ENCODE data around the gene ANO4.

Gene ANO4

DNA sequence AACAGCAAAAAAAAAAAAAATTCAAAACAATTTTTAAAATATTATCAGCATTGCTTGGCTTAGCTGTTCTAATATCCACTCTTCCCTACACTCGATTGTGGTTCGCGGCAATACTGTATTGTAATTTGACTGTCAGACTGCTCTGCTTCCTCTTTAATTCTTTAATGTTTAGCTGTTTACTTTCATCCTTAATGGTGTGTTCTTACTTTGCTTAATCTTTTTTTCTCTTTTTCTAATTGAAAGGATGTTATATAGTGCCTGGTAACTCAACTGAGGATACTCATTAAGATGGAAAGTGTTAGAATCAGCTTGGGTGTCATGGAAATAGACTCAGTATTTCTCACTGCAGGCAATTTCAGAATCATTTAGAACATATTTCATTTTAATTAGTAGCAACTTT, 2.0 kb downstream of the ANO4 start:
- H3K27ac Mint-ChIP-seq: no peak overlapping the region
- no peaks in the 10 kb centered on the region for H3K36me3 Mint-ChIP-seq
- H3K9me3 Mint-ChIP-seq: peaks cover 6% of the 10 kb centered on the region
- ATAC-seq (no peak), DNase-seq (ENCODE audit: low spot score in 2 of 2) (no peak)
- no peaks in the 10 kb centered on the region for H3K4me1 Mint-ChIP-seq
- no peak overlapping the region for H3K4me3 Mint-ChIP-seq

DNA sequence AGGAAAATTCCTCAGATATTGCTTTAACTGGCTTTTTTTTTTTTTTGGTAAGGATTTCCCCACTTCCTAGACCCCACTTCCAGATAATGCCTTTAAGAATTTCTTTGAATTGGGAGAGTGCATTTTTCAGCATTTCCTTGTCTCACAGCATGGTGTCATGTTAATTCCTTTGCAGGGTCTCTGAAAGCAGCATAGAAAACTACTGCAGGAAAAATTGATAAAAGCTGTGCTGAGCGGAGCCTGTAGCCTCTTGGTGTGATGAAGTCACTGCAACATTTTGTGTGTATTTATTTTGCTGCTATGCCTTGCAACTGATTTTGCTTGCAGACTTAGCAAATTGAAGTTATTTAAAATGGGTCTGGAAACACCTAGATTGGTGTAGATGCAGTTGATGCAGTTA, 2.7 kb downstream of the ANO4 start:
- H3K4me3 Mint-ChIP-seq: no peak overlapping the region
- H3K9me3 Mint-ChIP-seq: peaks cover 6% of the 10 kb centered on the region
- DNase-seq (ENCODE audit: low spot score in 2 of 2) (no peak), ATAC-seq (no peak)
- no peaks in the 10 kb centered on the region for H3K4me1 Mint-ChIP-seq
- no peak overlapping the region for H3K27ac Mint-ChIP-seq
- H3K36me3 Mint-ChIP-seq: no peaks in the 10 kb centered on the region

DNA sequence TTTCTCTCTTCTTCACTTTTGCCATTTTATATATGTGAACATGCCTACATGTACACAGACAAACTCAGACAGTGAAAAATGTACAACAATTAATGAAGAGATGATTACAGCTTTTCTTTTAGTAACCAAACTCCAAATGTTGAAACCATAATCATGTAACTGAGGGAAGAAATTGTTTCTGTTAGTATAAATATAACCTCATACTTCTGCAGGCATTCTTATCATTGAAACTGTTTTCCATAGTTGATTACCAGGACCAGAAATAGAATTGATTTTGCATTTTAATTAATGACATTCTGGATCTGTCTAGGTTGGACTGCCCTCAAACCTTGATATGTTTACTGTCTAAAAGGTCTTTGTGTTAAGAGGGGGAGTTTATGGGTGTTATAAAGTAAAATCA, 3.2 kb downstream of the ANO4 start:
- no peaks in the 10 kb centered on the region for H3K4me1 Mint-ChIP-seq
- H3K9me3 Mint-ChIP-seq: peaks cover 6% of the 10 kb centered on the region
- H3K27ac Mint-ChIP-seq: no peak overlapping the region
- no peak overlapping the region for H3K4me3 Mint-ChIP-seq
- no peak for DNase-seq (ENCODE audit: low spot score in 2 of 2)
- no peaks in the 10 kb centered on the region for H3K36me3 Mint-ChIP-seq
- ATAC-seq: no peak

DNA sequence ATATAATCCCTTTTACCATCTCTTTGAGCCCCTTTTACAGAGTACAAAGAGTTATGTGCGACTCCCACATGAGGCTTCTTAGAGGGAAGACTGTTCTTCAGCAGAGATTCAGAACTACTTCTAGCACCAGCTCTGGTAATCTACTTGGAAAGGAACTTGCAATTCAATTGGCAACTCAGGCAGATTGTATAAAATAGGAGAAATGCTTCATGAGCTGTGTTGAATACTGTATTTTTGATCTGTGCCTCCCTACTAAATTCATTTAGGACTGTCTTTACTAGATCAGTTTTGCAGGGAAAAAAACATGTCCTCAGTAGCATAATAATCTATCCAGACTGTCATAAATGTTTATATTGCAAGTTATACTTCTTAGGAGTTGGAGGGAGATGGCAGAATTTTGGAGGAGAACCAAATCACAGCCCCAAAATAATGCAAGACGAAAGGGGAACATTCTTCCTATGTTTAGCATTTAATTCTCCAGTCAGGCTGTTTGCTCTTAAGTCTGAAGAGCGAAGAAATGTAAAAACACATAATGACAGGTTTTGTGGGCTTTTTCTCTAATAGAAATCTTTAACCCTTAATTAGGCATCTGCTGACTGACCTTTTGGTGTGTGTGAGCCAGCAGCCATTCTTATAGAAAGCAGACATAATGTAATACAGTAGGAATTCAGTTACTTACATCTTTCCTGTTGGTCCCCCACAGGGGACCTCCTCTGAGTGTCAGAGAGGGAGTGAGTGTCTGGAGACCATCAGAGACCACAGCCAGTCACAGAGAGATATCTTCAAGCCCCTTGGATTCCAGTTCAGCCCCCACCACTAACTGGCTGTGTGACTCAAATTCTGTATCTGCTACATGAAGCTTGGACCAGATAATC, 3.9 kb downstream of the ANO4 start:
- Mint-ChIP-seq H3K27ac (no peak overlapping the region), H3K4me3 (no peak overlapping the region), H3K9me3 (peaks cover 6% of the 10 kb centered on the region), H3K36me3 (no peaks in the 10 kb centered on the region), H3K4me1 (no peaks in the 10 kb centered on the region)
- no peak for DNase-seq (ENCODE audit: low spot score in 2 of 2)
- ATAC-seq: no peak

DNA sequence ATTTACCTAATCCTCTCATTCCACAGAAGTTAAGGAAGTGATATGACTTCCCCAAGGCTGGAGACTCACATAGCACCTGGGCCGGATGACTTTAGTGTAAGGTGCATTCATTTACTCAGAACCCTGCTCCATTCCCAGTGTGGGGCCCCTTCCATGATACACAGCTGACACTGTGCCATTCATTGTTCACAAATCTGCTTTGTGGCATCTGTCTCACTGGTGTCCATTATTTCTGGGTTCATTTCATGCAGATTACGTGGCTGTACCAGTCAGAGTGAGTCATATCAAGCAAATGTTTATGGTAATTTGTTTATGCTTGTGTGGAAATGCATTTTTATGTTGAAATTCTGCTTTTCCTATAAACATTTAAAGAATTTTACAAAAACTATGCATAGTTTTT, 5.2 kb downstream of the ANO4 start:
- Mint-ChIP-seq H3K4me3 (no peak overlapping the region), H3K36me3 (no peaks in the 10 kb centered on the region), H3K4me1 (no peaks in the 10 kb centered on the region), H3K9me3 (peaks cover 6% of the 10 kb centered on the region), H3K27ac (no peak overlapping the region)
- no peak for ATAC-seq
- no peak for DNase-seq (ENCODE audit: low spot score in 2 of 2)

DNA sequence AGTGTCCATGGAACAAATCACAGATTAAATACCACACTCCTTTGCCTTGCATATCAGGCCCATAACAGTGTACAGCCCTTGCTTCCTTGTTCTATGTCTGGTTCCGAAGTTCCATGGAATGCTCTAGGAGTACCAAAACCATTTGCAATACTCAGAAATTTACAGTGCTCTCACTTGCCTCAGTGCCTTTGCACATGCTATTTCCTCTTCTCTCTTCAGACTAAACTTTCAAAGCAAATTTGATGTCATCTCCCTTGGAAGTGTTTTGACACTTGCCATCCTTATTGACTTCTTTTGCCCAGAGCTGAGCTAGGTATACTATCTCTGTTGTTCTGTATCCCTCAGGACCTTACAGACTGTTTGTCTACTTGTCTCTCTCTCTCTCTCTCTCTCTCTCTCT, 6.1 kb downstream of the ANO4 start:
- no peak for ATAC-seq
- DNase-seq (ENCODE audit: low spot score in 2 of 2): no peak
- peaks cover 6% of the 10 kb centered on the region for H3K9me3 Mint-ChIP-seq
- H3K36me3 Mint-ChIP-seq: no peaks in the 10 kb centered on the region
- no peak overlapping the region for H3K4me3 Mint-ChIP-seq
- no peaks in the 10 kb centered on the region for H3K4me1 Mint-ChIP-seq
- H3K27ac Mint-ChIP-seq: no peak overlapping the region

DNA sequence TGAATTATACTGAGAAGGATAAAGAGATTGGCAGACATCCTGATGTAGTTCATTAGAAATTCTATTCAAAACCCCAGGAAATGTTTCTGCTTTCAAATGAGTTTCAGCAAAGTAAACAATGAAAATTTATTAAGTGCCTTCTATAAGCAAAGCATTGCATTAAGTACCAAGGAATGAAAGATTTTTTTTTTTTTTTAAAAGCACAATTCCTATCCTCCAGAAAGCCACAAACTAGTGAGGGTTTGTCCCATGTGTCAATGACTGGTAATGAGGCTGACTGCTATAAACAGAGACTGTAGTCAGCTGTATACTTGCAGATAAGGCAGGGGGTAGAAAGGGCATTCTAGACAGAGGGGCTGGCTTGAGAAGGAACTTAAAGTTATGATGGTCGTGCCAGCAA, 6.7 kb downstream of the ANO4 start:
- Mint-ChIP-seq H3K27ac (no peak overlapping the region), H3K9me3 (peaks cover 6% of the 10 kb centered on the region), H3K4me1 (no peaks in the 10 kb centered on the region), H3K4me3 (no peak overlapping the region), H3K36me3 (no peaks in the 10 kb centered on the region)
- no peak for DNase-seq (ENCODE audit: low spot score in 2 of 2)
- ATAC-seq: no peak

DNA sequence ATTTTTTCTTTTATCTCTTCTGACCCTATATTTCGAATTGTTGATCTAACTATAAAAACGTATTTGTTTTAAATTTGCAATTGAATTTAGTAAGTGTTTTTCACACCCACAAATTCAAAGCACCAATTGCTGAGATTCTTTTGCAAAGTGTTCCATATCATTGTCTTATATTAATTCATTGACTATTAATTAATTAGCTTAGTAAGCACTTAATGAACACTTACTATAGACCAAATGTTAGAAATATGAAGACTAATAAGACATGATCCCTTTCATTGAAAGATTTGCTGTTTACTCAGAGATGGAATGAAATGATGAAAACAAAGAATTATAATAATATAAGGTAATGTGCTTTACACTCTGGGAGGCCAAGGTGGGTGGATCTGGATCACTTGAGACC, 14.2 kb downstream of the ANO4 start:
- H3K9me3 Mint-ChIP-seq: peaks cover 7% of the 10 kb centered on the region
- no peak overlapping the region for H3K4me3 Mint-ChIP-seq
- no peak for DNase-seq (ENCODE audit: low spot score in 2 of 2)
- H3K36me3 Mint-ChIP-seq: no peaks in the 10 kb centered on the region
- H3K4me1 Mint-ChIP-seq: no peaks in the 10 kb centered on the region
- no peak overlapping the region for H3K27ac Mint-ChIP-seq
- no peak for ATAC-seq

DNA sequence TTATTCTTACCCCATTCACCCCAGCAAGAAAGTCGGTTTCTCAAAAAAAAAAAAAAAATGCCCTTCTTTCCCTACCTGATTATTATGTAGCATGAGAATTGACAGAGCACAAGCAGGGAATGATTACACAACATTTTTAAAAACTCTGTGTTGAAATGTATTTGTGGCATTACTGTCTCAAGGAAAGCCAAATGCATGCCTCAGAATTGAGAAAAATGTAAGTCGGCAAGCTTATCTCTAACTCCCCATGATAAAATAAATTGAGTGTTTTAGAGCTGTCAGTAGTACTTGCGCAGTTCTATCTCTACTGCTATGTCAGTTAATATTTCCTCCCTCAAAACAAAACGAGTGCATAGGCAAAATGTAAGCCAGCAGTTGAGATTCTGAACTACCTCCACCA, 25.7 kb downstream of the ANO4 start:
- Mint-ChIP-seq H3K9me3 (peaks cover 6% of the 10 kb centered on the region), H3K36me3 (no peaks in the 10 kb centered on the region), H3K4me1 (no peaks in the 10 kb centered on the region), H3K4me3 (no peak overlapping the region), H3K27ac (no peak overlapping the region)
- no peak for ATAC-seq
- no peak for DNase-seq (ENCODE audit: low spot score in 2 of 2)

DNA sequence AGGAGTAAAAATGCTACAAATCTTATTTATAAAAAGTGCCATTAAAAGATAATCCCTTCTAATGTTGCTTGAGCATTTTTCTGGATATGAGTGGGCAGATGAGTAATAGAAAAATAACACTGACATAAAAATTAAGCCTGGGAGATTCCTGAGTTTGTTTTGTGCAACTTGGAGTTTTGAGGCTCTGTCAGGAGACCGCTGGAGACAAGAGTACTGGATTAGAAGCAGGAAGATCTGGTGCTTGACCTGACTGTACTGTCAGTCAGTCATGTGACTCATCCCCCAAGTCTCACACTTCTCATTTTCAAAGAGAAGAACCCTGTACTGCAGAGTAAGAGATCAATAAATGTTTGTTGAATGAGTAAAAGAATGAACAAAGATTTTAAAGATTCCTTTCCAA, 29.4 kb downstream of the ANO4 start:
- Mint-ChIP-seq H3K4me1 (no peaks in the 10 kb centered on the region), H3K9me3 (peaks cover 11% of the 10 kb centered on the region)
- ATAC-seq: no peak

DNA sequence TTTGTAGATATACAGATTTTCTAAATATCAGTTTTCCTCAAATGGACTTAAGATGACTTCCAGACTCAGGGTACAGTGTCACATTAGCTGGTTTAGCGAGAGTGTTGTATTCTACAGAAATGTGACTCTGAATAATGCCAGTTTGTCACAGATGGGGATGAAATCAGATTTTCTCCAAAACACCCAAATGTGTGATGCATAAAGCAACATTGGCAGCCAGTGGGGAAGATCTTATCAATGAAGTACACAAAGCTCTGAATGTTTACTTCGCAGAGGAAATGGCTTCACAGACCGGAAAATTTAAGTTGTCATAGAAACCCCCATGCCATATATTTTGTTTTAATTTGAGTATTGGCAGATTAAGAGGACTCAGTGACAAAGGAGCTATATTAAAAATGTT, 29.9 kb downstream of the ANO4 start:
- DNase-seq (ENCODE audit: low spot score in 2 of 2): no peak
- no peak overlapping the region for H3K4me3 Mint-ChIP-seq
- H3K4me1 Mint-ChIP-seq: no peaks in the 10 kb centered on the region
- no peak for ATAC-seq
- H3K9me3 Mint-ChIP-seq: peaks cover 11% of the 10 kb centered on the region
- no peak overlapping the region for H3K27ac Mint-ChIP-seq
- no peaks in the 10 kb centered on the region for H3K36me3 Mint-ChIP-seq

More for the DNA sequence above, 29.4 kb downstream of the ANO4 start:
- no peak for DNase-seq (ENCODE audit: low spot score in 2 of 2)
- no peaks in the 10 kb centered on the region for H3K36me3 Mint-ChIP-seq
- H3K4me3 Mint-ChIP-seq: no peak overlapping the region
- H3K27ac Mint-ChIP-seq: no peak overlapping the region

DNA sequence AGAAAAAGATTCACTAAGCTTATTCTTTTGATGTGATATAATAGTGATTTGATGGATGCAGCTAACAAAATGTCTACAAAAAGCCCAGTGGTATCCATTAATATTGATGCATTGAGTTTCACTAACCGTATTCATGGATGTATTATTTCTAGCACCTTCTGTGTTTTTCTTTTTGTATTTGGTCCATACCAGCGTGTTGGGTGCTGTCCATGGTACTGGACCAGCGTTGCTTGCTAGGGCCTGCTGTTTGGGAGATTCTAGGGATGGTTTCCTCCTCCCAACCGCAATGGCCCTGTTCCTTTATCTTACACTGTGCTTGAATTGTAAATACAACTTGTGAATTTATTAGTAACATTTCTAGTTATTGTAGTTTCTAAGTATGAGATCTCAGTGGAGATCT, 31.7 kb downstream of the ANO4 start:
- no peaks in the 10 kb centered on the region for H3K4me1 Mint-ChIP-seq
- ATAC-seq (no peak), DNase-seq (ENCODE audit: low spot score in 2 of 2) (no peak)
- H3K9me3 Mint-ChIP-seq: peaks cover 6% of the 10 kb centered on the region
- H3K36me3 Mint-ChIP-seq: no peaks in the 10 kb centered on the region
- H3K4me3 Mint-ChIP-seq: no peak overlapping the region
- no peak overlapping the region for H3K27ac Mint-ChIP-seq

DNA sequence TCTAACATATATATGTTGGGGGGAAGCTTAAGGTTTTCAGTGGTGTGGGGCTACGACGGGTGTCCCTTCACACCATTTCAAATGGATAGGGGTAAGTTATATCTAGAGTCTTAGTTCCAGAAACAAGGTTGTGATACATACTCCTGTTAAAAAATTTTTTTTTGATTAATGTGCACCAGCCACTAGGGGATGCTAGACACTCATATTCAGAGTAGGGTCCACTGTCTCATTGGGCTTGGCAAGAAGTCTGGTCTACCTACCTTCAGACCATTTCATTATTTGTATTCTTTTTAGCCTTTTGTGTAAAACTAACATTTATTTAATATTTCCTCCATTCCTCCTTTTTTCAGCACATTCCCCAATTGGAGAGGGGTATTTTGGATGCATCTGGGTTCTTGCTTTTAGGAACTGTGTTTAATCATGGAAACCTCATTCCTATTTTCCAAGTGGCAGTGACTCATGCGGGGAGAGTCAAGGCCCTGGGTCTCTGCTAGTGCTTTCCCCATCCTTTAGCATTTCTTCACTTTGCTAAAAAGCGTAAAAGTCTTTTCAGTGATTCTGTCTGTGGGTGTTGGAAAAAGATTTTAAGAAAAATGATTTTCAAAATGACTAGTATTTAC, 33.4 kb downstream of the ANO4 start:
- Mint-ChIP-seq H3K36me3 (no peaks in the 10 kb centered on the region), H3K4me1 (no peaks in the 10 kb centered on the region), H3K27ac (no peak overlapping the region), H3K9me3 (peaks cover 6% of the 10 kb centered on the region), H3K4me3 (no peak overlapping the region)
- ATAC-seq: no peak
- no peak for DNase-seq (ENCODE audit: low spot score in 2 of 2)

DNA sequence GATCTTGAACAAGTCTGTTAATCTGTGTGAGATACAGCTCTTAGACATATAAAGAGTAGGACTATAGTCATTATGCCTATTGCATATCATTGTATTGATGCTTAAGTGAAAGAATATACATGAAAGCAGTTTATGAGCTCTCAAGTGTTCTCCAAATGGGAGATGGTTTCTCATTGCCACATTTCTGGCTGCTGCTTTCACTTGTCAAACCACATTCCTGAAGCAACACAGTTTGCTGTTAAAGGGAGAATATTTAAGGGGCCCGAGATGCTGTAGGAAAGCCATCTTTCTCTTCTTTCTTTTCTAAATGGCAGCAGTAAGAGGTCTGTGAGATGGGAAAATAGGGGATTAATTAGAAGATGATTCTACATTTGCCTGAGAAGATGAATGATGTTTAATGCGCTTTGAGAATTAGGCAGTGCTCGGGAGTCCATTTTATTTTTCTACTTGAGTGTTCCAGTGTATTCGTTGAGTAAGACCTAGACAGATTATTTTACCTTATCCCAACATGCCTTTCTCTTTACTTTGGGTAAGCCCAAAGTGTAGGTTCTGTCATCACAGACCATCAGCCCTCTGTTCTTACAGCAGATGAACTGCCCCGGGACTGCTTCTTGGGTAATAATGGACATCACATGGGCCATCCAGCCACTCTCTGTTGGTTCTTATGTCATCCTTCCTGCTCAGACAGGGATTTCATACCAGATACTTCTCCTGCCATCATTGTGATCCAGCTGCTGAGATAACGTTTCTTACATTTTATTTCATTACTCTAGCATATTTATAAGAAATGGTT, 35.6 kb downstream of the ANO4 start:
- Mint-ChIP-seq H3K4me3 (no peak overlapping the region), H3K9me3 (peaks cover 10% of the 10 kb centered on the region), H3K36me3 (no peaks in the 10 kb centered on the region), H3K4me1 (no peaks in the 10 kb centered on the region), H3K27ac (no peak overlapping the region)
- no peak for ATAC-seq
- no peak for DNase-seq (ENCODE audit: low spot score in 2 of 2)

DNA sequence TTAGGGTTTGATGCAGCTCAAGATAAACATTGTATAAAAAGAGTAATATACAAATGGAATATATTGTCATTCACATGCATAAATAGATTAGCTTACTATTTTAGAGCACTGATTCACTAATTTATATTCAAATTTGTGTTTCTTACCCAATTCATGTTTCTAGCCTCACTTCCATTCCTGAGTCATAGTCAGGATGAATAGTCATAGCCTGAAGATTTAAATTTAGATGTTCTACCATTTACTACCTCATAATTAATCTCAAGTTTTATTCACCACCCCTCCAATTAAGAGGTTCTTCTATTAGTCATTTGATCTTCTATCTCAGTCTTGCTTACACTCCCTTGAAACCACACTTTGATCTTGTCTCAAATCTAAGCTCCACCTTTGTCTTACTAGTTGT, 38.7 kb downstream of the ANO4 start:
- no peaks in the 10 kb centered on the region for H3K4me1 Mint-ChIP-seq
- DNase-seq (ENCODE audit: low spot score in 2 of 2) (no peak), ATAC-seq (no peak)
- peaks cover 4% of the 10 kb centered on the region for H3K9me3 Mint-ChIP-seq
- H3K27ac Mint-ChIP-seq: no peak overlapping the region
- no peak overlapping the region for H3K4me3 Mint-ChIP-seq
- H3K36me3 Mint-ChIP-seq: no peaks in the 10 kb centered on the region

DNA sequence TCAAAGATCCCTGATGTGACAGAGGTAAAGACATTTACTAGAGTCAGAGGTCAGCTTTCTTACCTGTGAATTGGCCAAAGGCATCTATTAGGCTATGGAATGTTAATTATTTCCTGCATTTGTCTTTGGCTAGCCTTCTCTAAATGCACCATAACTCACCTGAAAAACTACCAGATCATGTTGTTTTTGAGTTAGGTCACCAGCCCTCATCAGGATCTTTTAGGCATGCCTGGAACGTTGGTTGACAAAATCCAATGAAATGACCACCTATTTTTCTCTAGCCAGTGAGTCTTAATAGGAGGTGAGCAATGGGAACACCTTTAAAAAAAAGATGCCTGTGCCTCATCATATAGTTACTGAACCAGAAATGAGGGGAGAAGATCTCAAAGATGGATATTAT, 46.2 kb downstream of the ANO4 start:
- H3K36me3 Mint-ChIP-seq: no peaks in the 10 kb centered on the region
- ATAC-seq: no peak
- H3K27ac Mint-ChIP-seq: no peak overlapping the region
- peaks cover 13% of the 10 kb centered on the region for H3K9me3 Mint-ChIP-seq
- H3K4me1 Mint-ChIP-seq: no peaks in the 10 kb centered on the region
- no peak overlapping the region for H3K4me3 Mint-ChIP-seq
- no peak for DNase-seq (ENCODE audit: low spot score in 2 of 2)
